ENCODE results near the gene POPDC3.
"Not testable (repeated sequence)": the region's sequence is repeated elsewhere in the genome, so short reads cannot be mapped to it uniquely, and the experiment has no call there.

The POPDC3 gene, protein sequence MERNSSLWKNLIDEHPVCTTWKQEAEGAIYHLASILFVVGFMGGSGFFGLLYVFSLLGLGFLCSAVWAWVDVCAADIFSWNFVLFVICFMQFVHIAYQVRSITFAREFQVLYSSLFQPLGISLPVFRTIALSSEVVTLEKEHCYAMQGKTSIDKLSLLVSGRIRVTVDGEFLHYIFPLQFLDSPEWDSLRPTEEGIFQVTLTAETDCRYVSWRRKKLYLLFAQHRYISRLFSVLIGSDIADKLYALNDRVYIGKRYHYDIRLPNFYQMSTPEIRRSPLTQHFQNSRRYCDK
- 0 to 0.19 (median 0.04) reads per million in 4 experiments for total RNA-seq

DNA sequence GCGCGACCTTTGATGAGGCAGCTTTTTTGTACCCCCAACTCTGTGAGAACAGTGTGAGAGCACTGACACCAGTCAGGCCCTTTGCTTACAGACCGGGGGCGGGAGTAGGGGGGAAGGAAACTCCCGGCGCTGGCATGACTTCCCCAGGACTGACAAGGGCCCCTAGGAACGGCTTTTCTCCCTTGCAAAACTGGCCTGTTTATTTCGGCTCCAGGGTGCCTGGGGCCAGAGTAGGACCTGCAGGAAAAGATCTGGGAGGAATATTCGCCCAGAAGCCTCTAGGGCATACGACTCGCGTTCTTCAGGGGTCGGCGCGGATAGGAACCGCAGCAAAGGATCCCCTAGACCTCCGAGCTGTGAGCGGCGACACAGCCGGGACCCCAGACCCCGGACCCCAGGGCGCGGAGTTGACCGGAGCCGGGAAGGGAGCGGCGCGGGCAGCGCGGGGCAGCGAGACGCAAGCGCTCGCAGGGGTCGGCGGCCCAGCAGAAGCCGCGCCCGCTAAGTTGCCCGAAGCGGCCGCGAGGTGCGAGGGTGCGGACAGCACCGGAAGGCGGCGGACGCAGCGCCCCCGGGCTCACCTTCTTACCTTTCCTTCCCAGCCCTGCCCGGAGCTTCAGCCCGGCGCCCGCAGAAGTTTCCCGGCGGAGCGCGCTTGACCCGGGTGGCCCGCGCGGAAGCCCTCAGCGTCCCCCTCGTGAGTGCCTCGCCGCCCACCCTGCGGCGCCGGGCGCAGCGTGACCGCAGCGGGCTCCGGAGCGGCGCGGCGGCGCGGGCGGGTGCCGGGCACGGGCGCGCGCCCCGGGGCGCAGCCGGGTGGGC is at the start of gene POPDC3:
TSS of gene POPDC3 (minus strand) at position 771 of the 822 bp plus-strand sequence. CDS start 18,105 bp downstream, outside the sequence.
- DNase-seq: no peak

DNA sequence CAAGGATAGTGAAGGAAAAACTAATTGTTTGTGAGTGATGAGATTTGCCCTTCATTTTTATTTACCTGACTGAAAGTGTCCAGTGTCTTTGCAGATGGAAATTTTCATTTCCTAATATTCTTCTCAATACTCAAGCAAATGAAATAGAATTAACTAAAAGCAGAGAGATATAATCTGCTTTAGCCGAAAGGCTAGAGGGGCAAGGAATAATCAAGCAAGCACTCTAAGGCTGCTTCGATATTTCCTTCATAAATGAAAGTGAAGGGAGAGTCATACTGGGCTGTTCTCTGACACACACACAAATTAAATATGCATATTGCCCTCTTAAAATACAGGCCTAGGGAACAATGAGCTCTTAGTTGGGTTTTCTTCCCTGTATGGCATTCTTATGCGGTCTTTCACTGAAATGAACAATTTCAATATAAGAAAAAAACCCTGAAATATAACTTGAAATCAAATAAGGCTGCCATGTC is 47.5 kb upstream of the POPDC3 start:
- no peak for DNase-seq

DNA sequence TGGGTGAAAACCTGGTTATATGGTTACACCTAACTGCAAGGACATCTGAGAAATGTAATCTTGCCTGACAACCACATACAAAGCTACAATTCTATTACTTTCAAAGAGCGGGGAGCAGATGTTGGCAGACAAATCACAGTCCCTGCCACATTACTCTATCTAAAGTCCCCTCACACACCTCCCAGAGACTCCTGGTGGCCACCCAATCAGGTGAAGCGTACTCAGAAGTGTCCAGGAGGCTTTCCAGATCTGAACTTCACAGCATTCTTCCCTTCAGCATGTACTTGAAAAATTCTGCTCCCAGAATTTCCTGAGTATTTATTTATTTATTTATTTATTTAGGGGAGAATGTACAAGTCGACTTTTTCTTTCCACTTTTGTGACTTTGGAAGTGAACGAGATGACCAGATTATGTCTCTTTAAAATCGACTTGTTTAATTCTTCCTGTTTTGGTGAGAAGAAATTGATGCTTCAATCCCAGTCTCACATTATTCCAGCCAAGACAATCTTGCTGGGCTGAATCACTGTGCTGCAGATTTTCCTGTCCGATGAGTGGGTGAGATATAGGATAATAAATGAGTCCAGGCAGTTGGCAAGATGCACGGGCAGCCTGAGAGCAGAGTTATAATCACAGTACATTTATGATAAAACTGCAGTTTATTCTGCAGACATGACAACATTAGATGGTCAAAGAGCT is 46.9 kb upstream of the POPDC3 start:
- DNase-seq: no peak

DNA sequence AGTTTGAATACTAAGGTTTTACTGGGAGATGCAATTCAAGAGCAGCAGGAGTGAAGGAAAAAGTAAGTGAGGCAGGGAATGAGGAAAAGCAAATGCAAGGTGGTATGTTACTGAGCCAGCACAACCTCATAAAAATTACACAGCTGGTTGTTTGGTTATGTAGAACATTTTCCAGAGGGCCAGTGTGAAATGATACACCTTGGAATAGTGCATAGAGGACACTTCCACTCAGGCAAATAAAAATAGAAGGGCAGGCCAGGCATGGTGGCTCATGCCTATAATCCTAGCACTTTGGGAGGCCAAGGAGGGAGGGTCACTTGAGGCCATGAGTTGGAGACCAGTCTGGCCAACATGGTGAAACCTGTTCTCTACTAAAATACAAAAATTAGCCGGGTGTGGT is 43.4 kb upstream of the POPDC3 start:
- no peak for DNase-seq

GRCh38 chr6:105221219-105221618 is 41.4 kb upstream of the POPDC3 start:
- DNase-seq: not testable (repeated sequence)

DNA sequence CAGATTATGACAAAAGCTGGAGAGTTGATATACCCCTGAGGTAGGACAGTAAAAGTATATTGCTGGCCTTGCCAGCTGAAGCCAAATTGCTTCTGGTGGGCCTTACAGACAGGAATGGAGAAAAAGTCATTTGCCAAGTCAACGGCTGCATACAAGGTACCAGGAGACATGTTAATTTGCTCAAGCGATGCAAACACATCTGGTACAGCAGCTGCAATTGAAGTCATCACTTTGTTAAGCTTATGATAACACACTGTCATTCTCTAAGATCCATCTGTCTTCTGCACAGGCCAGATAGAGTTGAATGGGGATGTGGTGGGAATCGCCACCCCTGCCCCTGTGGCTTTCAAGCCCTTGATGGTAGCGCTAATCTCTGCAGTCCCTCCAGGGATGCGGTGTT is 40.4 kb upstream of the POPDC3 start:
- no peak for DNase-seq

- not testable (repeated sequence) for DNase-seq
These were observed 39.4 kb upstream of the POPDC3 start for GRCh38 chr6:105219218-105219617.

- DNase-seq: no peak
These were observed 35.7 kb upstream of the POPDC3 start for GRCh38 chr6:105215506-105215905.

GRCh38 chr6:105214668-105215067 is 34.9 kb upstream of the POPDC3 start:
- no peak for DNase-seq

- DNase-seq: no peak
These were observed 33.5 kb upstream of the POPDC3 start for GRCh38 chr6:105213272-105213671.

DNA sequence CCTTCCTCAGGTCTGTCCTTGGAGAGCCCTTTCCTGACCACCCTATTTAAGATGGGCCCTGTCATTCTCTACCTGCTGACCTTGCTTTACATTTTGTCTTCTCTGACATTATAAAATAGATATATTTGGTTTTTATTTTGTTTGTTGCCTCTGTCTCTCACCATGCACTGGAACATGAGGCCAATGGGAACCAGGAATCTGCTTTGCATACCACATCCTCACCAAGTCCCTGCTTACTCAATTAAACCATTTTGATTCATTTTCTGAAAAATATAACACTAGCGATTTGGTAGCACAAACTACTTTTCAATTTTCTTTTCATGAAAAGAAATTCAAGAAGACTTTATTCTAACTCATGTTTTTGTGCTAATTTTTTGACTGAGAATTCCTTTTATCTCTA is 32.8 kb upstream of the POPDC3 start:
- DNase-seq: no peak

GRCh38 chr6:105211831-105212230 is 32.0 kb upstream of the POPDC3 start:
- no peak for DNase-seq

DNA sequence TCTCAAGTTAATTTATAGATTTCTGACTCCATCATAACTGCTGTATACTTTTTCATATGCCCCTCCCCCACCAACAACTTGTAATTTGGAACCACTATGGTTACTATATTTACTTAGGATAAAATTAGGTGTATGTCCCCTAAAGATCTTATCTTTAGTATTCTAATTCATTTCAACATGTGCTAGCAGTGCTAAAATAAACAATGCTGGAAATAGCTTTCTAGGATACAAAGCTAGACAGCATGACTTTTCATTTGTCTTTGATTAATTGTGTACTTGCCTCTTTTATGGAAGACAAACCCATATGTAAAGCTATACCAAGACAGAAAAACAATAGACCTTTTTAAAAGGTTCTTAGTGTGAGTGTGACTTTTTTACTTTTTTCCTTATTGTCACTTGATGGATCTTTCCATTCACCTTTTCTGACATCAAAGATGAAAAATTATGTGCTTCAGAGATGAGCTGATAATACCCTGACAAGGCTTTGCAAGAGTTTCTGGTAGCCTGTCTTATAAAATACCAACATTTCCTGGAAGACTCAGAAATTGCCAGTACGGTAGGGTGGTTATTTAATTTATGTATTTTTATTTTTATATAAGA is 31.2 kb upstream of the POPDC3 start:
- DNase-seq: no peak

DNA sequence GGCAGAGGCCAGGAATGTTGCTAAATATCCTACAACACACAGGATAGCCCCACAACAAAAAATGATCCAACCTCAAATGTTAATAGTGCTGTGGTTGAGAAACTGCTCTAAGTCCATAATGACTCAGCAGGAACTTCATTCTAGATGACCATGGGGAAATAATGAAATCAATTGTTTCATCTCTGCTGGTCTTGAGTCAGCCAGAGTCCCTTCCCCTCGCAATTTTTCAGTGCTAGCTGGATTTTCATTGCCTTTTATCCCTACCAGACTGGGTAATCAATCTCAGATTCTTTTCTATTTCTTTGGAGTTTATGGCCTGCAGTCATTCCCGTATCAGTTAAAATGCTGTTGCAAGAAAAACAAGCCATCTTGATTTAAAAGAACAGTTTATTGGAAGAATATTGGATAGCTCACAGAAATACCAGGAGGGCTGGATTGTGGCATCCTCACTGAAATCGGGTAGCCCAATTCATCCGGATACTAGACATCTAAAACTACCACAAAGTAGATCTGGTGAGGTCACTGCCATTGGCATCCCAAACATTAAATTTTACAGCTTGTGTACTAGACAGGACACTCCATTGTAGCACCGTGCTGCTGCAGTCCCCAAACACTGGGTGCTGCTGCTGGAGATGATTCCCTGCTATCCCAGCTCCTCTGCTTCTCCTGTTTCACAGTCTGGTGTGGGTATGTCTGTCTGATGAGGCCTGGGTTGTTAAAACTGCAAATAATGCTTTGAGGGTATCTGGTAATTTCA is 30.3 kb upstream of the POPDC3 start:
- no peak for DNase-seq

- DNase-seq: no peak
These were observed 27.9 kb upstream of the POPDC3 start for GRCh38 chr6:105207524-105208269.

DNA sequence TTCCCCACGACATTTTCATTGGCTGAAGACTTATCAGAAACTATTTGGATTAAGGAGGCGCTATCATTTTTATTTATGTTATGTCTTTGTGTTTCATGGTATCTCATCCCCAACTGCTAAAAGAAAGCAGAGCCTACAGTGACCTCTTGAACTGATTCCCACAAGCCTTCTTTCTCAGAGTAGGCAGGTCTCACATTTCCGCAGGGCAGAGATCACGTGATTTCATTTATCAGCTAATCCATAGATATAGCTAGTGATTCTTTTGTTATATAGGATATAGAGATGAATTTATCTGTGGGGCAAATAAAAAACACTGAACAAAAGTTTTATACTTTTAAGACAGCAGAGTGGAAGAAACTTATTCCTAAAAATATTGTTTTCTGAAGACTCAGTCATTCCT is 25.0 kb upstream of the POPDC3 start:
- no peak for DNase-seq

DNA sequence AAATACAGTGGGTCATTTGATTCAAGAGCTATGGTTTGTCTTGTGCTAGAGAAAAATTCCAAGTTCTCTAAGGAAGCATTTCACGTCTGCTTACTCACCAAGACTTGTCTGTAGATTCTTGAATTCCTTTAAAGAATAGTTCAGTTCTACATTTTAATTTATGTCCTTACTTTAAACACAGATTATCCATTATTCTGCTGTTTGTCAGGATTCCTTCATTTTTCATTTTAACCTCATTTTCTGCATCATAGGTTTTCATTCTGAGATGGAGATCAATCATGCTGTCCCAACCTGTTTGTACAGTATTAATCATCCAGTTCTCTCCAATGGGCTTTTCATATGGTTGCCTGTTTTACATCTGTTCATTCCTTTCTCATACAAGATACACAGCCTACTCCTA is 24.5 kb upstream of the POPDC3 start:
- DNase-seq: no peak

- no peak for DNase-seq
These were observed 22.7 kb upstream of the POPDC3 start for GRCh38 chr6:105202486-105202885.

GRCh38 chr6:105200133-105200730 is 20.4 kb upstream of the POPDC3 start:
- DNase-seq: no peak

GRCh38 chr6:105199711-105200110 is 19.9 kb upstream of the POPDC3 start:
- DNase-seq: no peak

- DNase-seq: no peak
These were observed 16.3 kb upstream of the POPDC3 start for GRCh38 chr6:105196076-105196475.

Measured in effector CD8-positive, alpha-beta T cell (primary cell).